Fibroblast of pulmonary artery (primary cell): ENCODE results near the gene JPT1.

Source experiments
- DNase-seq: peaks from one replicate; pipeline ENCODE4 v3.0.0-alpha.2; 2010; ENCODE audit warnings: low read depth
- H3K4me3 ChIP-seq: replicated peaks from 2 replicates; pipeline ENCODE4 v1.5.1; 2011; ENCODE audit warnings: low read depth, mild to moderate bottlenecking, control low read depth, low read length, moderate library complexity
- CTCF ChIP-seq: IDR thresholded peaks from 2 replicates; pipeline ENCODE4 v1.5.1; 2011; ENCODE audit warnings: mild to moderate bottlenecking, control low read depth, low read length, inconsistent platforms; ENCODE audit errors: missing control alignments

Gene JPT1

GRCh38 chr17:75118307-75118706 is 36.0 kb downstream of the JPT1 start:
- TF ChIP-seq CTCF: no peak
- H3K4me3 ChIP-seq: no peak overlapping the region
- DNase-seq: no peak

- H3K4me3 ChIP-seq: no peak overlapping the region
- no peak for TF ChIP-seq CTCF
- no peak for DNase-seq
These were observed 37.6 kb downstream of the JPT1 start for GRCh38 chr17:75116737-75117136.

- no peak for DNase-seq
- TF ChIP-seq CTCF: no peak
- H3K4me3 ChIP-seq: no peak overlapping the region
These were observed 38.8 kb downstream of the JPT1 start for GRCh38 chr17:75115555-75115954.

GRCh38 chr17:75114552-75115314 is 39.6 kb downstream of the JPT1 start:
- no peak for DNase-seq
- TF ChIP-seq CTCF: no peak
- peak overlapping the region; percentile 54 for H3K4me3 ChIP-seq

- peak overlapping the region; percentile 54 for H3K4me3 ChIP-seq
- DNase-seq: peak; percentile 94
- peak; percentile 93 for TF ChIP-seq CTCF
These were observed 40.3 kb downstream of the JPT1 start for GRCh38 chr17:75113798-75114551.

GRCh38 chr17:75111777-75112335 is 42.5 kb downstream of the JPT1 start:
- no peak for TF ChIP-seq CTCF
- no peak overlapping the region for H3K4me3 ChIP-seq
- no peak for DNase-seq
